Measurements from ENCODE around the gene DICER1. TPM values are rescaled to one million over a fixed set of nuclear protein-coding genes. Genes with fewer than 3 reads are reported as not detected.

Gene DICER1
- total and polyA plus RNA-seq, 2 experiments from 2014 or later, result 21.4 to 59.2 TPM

- no peak for TF ChIP-seq ZNF462 (CRISPR knock-in tag; IDR thresholded peaks at IDR 0.05)
- TF ChIP-seq NANOG (IDR thresholded peaks at IDR 0.05; ENCODE audit: borderline replicate concordance), result no peak
- TF ChIP-seq ZNF114 (CRISPR knock-in tag; IDR thresholded peaks at IDR 0.05), result no peak
- TF ChIP-seq POLR2AphosphoS5 (IDR thresholded peaks at IDR 0.05; ENCODE audit: low read depth), result no peak
- no peak for TF ChIP-seq EZH2 (IDR thresholded peaks at IDR 0.05; ENCODE audit: low read depth, unreplicated experiment)
- TF ChIP-seq JUNB (IDR thresholded peaks at IDR 0.05; ENCODE audit: unreplicated experiment), result no peak
- TF ChIP-seq STAT1 (IDR thresholded peaks at IDR 0.05; ENCODE audit: unreplicated experiment), result no peak
- no peak for TF ChIP-seq EZH2phosphoT487 (IDR thresholded peaks at IDR 0.05; ENCODE audit: unreplicated experiment)
- no peak for TF ChIP-seq CTCF (conservative IDR thresholded peaks at IDR 0.05; ENCODE audit: low read depth in 2 of 2)
- no peak for TF ChIP-seq CREB1 (CRISPR knock-in tag; IDR thresholded peaks at IDR 0.05; ENCODE audit: low read depth)
These were observed 342 bp downstream of the DICER1 start (continued) for GRCh38 chr14:95157048-95157326.
